Measurements from ENCODE around the gene USP35. TPM values are rescaled to one million over a fixed set of nuclear protein-coding genes. Genes with fewer than 3 reads are reported as not detected.

Gene USP35
- total RNA-seq, 1 experiment from 2014 or later: 11.3 TPM

DNA sequence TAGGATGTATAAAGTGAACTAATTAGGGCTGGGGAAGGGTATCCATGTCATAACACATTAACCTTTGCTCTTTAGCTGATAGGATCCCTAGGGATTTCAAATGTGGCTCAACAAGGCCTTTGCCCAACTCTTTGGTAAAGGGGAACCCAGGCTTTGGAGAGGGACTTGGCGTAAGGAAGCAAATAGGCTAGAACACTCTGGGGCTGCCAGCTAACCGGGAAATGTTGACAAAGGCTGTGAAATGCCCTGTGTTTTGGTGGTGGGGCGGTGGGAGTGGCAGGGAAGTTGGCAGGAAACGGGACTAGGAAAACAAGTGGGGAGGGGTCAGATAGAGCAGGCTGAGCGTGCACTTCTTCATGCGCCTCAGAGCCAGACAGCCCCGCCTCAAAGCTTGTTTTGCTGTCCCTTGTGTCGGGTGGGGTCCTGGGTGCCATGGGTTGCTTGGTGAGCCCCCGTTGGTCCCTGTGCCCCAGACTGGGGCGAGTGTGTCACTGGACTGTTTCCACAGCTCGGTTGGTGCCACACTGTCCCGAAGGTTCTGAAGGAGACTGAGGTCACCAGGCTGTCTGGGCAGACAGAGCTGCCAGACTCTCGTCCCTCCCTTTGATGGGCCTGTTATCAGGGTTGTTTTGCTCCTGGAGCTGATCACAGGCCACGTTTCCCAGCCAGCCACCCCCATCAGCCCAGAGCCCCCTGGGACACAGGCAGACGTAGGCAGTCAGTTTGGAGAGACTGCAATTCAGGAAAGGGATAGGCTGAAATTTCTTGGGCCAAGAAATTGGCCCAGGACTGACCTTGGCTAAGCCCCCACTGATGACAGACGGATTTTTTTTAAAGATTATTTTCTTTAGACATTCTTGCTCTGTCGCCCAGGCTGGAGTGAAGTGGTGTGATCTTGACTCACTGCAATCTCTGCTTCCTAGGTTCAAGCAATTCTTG, 19.9 kb upstream of the USP35 start:
- intact Hi-C loops (cut with micrococcal nuclease; ENCODE audit: unreplicated experiment): no loop called here
- H3K36me3 ChIP-seq (ENCODE audit: control insufficient read depth, insufficient read depth, low read length): no peaks in the 10 kb centered on the region
- POLR2A ChIA-PET: interaction anchor here (0.6 kb wide), 1 partner anchor 21 kb away, joined by 5 read pairs; no protein-coding TSS in a partner anchor
- Mint-ChIP-seq H3K9me3 (ENCODE audit: unreplicated experiment) (no peaks in the 10 kb centered on the region), H3K27me3 (ENCODE audit: insufficient read depth, unreplicated experiment) (no peaks in the 10 kb centered on the region), H3K27ac (ENCODE audit: unreplicated experiment) (no peak overlapping the region), H3K4me1 (ENCODE audit: low read depth, unreplicated experiment) (peaks cover 8% of the 10 kb centered on the region), H3K4me3 (ENCODE audit: unreplicated experiment) (no peak overlapping the region), H3K36me3 (ENCODE audit: insufficient read depth, unreplicated experiment) (no peaks in the 10 kb centered on the region)
- H3K4me3 ChIP-seq (ENCODE audit: low read depth, low read length): no peak overlapping the region
- H3K9me3 ChIP-seq: no peaks in the 10 kb centered on the region
- TF ChIP-seq, protein P1, sequence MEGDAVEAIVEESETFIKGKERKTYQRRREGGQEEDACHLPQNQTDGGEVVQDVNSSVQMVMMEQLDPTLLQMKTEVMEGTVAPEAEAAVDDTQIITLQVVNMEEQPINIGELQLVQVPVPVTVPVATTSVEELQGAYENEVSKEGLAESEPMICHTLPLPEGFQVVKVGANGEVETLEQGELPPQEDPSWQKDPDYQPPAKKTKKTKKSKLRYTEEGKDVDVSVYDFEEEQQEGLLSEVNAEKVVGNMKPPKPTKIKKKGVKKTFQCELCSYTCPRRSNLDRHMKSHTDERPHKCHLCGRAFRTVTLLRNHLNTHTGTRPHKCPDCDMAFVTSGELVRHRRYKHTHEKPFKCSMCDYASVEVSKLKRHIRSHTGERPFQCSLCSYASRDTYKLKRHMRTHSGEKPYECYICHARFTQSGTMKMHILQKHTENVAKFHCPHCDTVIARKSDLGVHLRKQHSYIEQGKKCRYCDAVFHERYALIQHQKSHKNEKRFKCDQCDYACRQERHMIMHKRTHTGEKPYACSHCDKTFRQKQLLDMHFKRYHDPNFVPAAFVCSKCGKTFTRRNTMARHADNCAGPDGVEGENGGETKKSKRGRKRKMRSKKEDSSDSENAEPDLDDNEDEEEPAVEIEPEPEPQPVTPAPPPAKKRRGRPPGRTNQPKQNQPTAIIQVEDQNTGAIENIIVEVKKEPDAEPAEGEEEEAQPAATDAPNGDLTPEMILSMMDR (IDR thresholded peaks at IDR 0.05; ENCODE audit: insufficient read depth in 1 of 2, low read depth in 1 of 2, low read length in 1 of 2, severe bottlenecking in 1 of 2, unreplicated experiment in 1 of 2): no peak
- CTCF ChIA-PET: no interaction called here
- BruUV-seq (replicated peaks): no TSS peak
- no peak for DNase-seq
- no peaks in the 10 kb centered on the region for H3K4me1 ChIP-seq
- no peaks in the 10 kb centered on the region for H3K27me3 ChIP-seq (replicated peaks; ENCODE audit: control insufficient read depth, insufficient read depth, low read length)

DNA sequence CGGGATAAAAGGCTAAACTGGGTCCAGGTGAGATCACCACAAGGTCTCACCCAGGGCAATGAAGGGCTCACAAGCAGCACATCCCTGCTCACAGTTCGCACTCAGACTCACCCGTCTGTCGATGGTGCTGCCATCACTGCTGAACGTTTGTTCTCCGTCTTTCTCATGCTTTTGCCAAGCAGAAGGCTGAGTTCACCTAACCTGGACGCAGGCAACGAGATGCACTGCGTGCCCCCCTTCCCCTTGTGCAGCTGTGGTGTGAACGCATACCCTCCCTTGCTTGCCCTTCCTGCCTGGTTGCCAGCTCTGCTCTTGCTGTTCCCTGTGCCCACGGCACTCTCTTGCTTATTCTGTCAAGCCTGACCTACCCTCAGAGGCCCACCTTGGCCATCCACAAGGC, 18.3 kb upstream of the USP35 start:
- TF ChIP-seq, protein P1 (IDR thresholded peaks at IDR 0.05; ENCODE audit: insufficient read depth in 1 of 2, low read depth in 1 of 2, low read length in 1 of 2, severe bottlenecking in 1 of 2, unreplicated experiment in 1 of 2): no peak
- ChIA-PET CTCF (no interaction called here), POLR2A (no interaction called here)
- intact Hi-C loops (cut with micrococcal nuclease; ENCODE audit: unreplicated experiment): no loop called here
- Histone ChIP-seq H3K4me1 (no peaks in the 10 kb centered on the region), H3K36me3 (ENCODE audit: control insufficient read depth, insufficient read depth, low read length) (no peaks in the 10 kb centered on the region), H3K4me3 (ENCODE audit: low read depth, low read length) (no peak overlapping the region), H3K27me3 (replicated peaks; ENCODE audit: control insufficient read depth, insufficient read depth, low read length) (no peaks in the 10 kb centered on the region), H3K9me3 (no peaks in the 10 kb centered on the region)
- H3K27ac Mint-ChIP-seq (ENCODE audit: unreplicated experiment): no peak overlapping the region
- no peak for DNase-seq
- no peaks in the 10 kb centered on the region for H3K27me3 Mint-ChIP-seq (ENCODE audit: insufficient read depth, unreplicated experiment)
- no peaks in the 10 kb centered on the region for H3K36me3 Mint-ChIP-seq (ENCODE audit: insufficient read depth, unreplicated experiment)
- BruUV-seq (replicated peaks): no TSS peak
- H3K4me3 Mint-ChIP-seq (ENCODE audit: unreplicated experiment): no peak overlapping the region
- H3K4me1 Mint-ChIP-seq (ENCODE audit: low read depth, unreplicated experiment): peaks cover 8% of the 10 kb centered on the region
- H3K9me3 Mint-ChIP-seq (ENCODE audit: unreplicated experiment): no peaks in the 10 kb centered on the region

DNA sequence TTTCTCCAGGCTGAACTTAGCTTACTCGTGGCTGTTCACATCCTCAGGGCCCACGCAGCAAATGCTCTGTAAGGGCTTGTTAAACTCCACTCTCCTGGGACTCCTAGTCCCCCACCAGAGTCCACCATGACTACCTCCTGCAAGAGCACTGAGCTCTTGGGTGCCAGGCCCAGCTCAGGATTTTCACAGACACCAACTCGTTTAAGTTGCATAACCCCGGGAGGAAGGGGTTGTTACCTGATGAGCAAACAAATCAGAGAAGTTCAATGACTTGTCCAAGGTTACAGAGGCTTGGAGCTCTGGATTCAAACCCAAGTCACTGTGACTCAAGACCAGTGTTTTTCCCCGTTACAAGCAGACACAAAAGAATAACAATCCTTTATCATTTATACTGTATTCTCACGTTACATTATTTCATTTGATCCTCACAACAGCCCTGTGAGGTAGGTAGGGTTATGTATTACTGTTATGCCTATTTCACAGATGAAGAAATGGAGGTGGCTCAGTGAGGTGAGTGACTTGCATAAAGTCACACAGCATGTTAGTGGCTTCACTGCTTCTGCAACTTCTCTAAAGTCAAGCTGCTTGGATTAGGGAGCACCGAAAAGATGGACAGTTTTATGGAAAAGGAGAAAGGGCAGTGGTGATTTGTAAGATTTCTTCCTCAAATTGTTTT, 17.7 kb upstream of the USP35 start:
- H3K9me3 ChIP-seq: no peaks in the 10 kb centered on the region
- TF ChIP-seq, protein P1 (IDR thresholded peaks at IDR 0.05; ENCODE audit: insufficient read depth in 1 of 2, low read depth in 1 of 2, low read length in 1 of 2, severe bottlenecking in 1 of 2, unreplicated experiment in 1 of 2): no peak
- Mint-ChIP-seq H3K9me3 (ENCODE audit: unreplicated experiment) (no peaks in the 10 kb centered on the region), H3K4me1 (ENCODE audit: low read depth, unreplicated experiment) (peaks cover 8% of the 10 kb centered on the region), H3K27me3 (ENCODE audit: insufficient read depth, unreplicated experiment) (no peaks in the 10 kb centered on the region), H3K4me3 (ENCODE audit: unreplicated experiment) (no peak overlapping the region), H3K36me3 (ENCODE audit: insufficient read depth, unreplicated experiment) (no peaks in the 10 kb centered on the region), H3K27ac (ENCODE audit: unreplicated experiment) (no peak overlapping the region)
- no TSS peak for BruUV-seq (replicated peaks)
- no peak for DNase-seq
- H3K4me1 ChIP-seq: no peaks in the 10 kb centered on the region
- H3K36me3 ChIP-seq (ENCODE audit: control insufficient read depth, insufficient read depth, low read length): no peaks in the 10 kb centered on the region
- no peaks in the 10 kb centered on the region for H3K27me3 ChIP-seq (replicated peaks; ENCODE audit: control insufficient read depth, insufficient read depth, low read length)
- H3K4me3 ChIP-seq (ENCODE audit: low read depth, low read length): no peak overlapping the region
- ChIA-PET CTCF (interaction anchor here (0.6 kb wide), 1 partner anchor 14 kb away, joined by 3 read pairs; no protein-coding TSS in a partner anchor), POLR2A (no interaction called here)
- intact Hi-C loops (cut with micrococcal nuclease; ENCODE audit: unreplicated experiment): no loop called here
